Ovary (tissue), 3 donors: Measurements from ENCODE around the gene TMC2.

Source experiments
- CTCF ChIP-seq, 3 donors: fragments of 450-650 bp in 2 of 3; fragments of 200-600 bp in 1 of 3; IDR thresholded peaks; one replicate each; pipeline versions ENCODE4 v1.5.1 to v1.8.0; 2016 to 2022; ENCODE audit warnings: antibody characterized with exemption in 3 of 3, mild to moderate bottlenecking in 1 of 3
- EP300 ChIP-seq: sonication (generic); formaldehyde crosslinking; IDR thresholded peaks from one replicate; pipeline ENCODE4 v1.6.1; 2017; ENCODE audit warnings: antibody characterized with exemption
- POLR2A ChIP-seq: fragments of 450-650 bp; IDR thresholded peaks from one replicate; pipeline ENCODE4 v1.6.1; 2017; ENCODE audit warnings: antibody characterized with exemption, mild to moderate bottlenecking, moderate library complexity
- donor health status: DM: no; HTN: no; CAD: no.

GRCh38 chr20:2564406-2564805 is 28.0 kb downstream of the TMC2 start:
- TF ChIP-seq CTCF (IDR thresholded peaks at IDR 0.05) (no peak), POLR2A (no peak), EP300 (no peak)
